C4-2B (cell line): ENCODE measurements around the gene DNER.

Source experiments
- CTCF ChIP-seq: fragments of 450-650 bp; conservative IDR thresholded peaks from 2 replicates; pipeline ENCODE4 v1.5.1; 2017; ENCODE audit warnings: mild to moderate bottlenecking
- ZFX ChIP-seq: fragments of 450-650 bp; IDR thresholded peaks from 2 replicates; pipeline ENCODE4 v1.6.1; 2017

GRCh38 chr2:229447227-229447626 is 267.1 kb downstream of the DNER start:
- no peak for TF ChIP-seq CTCF
- TF ChIP-seq ZFX, result no peak
